GM12878 (cell line): ENCODE measurements around the gene UBL4A. TPM values are rescaled to one million over a fixed set of nuclear protein-coding genes. Genes with fewer than 3 reads are reported as not detected.

Experiments
- ATAC-seq: fragments of 200-7000 bp; cut with Tn5 transposase; 3 replicates; pipeline ENCODE4 v1.9.1; 2020; ENCODE audit warnings: mild to moderate bottlenecking, moderate library complexity
- BruUV-seq: library from RNA; stranded (reverse); fragments of 400-500 nt; replicated peaks from 2 replicates; lab custom pipeline; 2021; lab: Mats Ljungman, UMichigan
- CTCF ChIA-PET: fragments of 300-600 bp; sonication (Branson Sonifier 250); formaldehyde crosslinking; extraction: SDS; loops from one replicate; lab custom pipeline; 2021; ENCODE audit warnings: inconsistent platforms; lab: Yijun Ruan, JAX
- POLR2A ChIA-PET: fragments of 350-600 bp; formaldehyde crosslinking; extraction: SDS; loops from one replicate; lab custom pipeline; 2021; ENCODE audit warnings: inconsistent platforms; lab: Charles Lee
- RAD21 ChIA-PET: fragments of 300-600 bp; sonication (Branson Sonifier 250); formaldehyde crosslinking; loops from one replicate; lab custom pipeline; 2023; ENCODE audit warnings: antibody characterized with exemption; ENCODE audit not compliant: unreplicated experiment; lab: Charles Lee
- SMC1A ChIA-PET: fragments of 300-600 bp; sonication (Branson Sonifier 250); formaldehyde crosslinking; loops from one replicate; lab custom pipeline; 2023; ENCODE audit not compliant: unreplicated experiment, uncharacterized antibody; lab: Charles Lee
- DNase-seq: peaks from one replicate; pipeline ENCODE4 v3.0.0-alpha.2; 2011; ENCODE audit warnings: low read depth, low spot score
- FAIRE-seq: peaks from 3 replicates; lab custom pipeline; 2011; peaks lifted over from hg19 to GRCh38; lab: Jason Lieb, UNC
- H2AFZ ChIP-seq: 2 replicates; pipeline ENCODE4 v1.6.0; 2011; ENCODE audit warnings: low read depth, low read length, control low read depth; ENCODE audit not compliant: control insufficient read depth
- H3K27ac ChIP-seq: 2 replicates; pipeline ENCODE4 v1.5.1; 2011; ENCODE audit warnings: control low read depth; ENCODE audit not compliant: control insufficient read depth, insufficient read depth
- H3K27me3 ChIP-seq, 2 experiments: replicated peaks in 1 of 2; 2 replicates each; pipeline versions ENCODE4 v1.6.0 to v1.6.1; 2011; ENCODE audit warnings: low read length in 1 of 2; ENCODE audit not compliant: control insufficient read depth in 2 of 2, insufficient read depth in 2 of 2
- H3K36me3 ChIP-seq, 2 experiments: 2 replicates each; pipeline ENCODE4 v1.5.1; 2011; ENCODE audit warnings: low read length in 1 of 2; ENCODE audit not compliant: control insufficient read depth in 2 of 2, insufficient read depth in 2 of 2
- H3K4me1 ChIP-seq: 2 replicates; pipeline ENCODE4 v1.6.1; 2011; ENCODE audit warnings: mild to moderate bottlenecking, low read length, moderate library complexity, mixed read lengths; ENCODE audit not compliant: control insufficient read depth, insufficient read depth
- H3K4me2 ChIP-seq: 2 replicates; pipeline ENCODE4 v1.6.0; 2011; ENCODE audit warnings: control low read depth; ENCODE audit not compliant: control insufficient read depth, insufficient read depth
- H3K4me3 ChIP-seq: fragments of 200-600 bp; sonication (generic); 2 replicates; pipeline ENCODE4 v1.5.1; 2016
- H3K79me2 ChIP-seq: 2 replicates; pipeline ENCODE4 v1.6.0; 2011; ENCODE audit warnings: low read length; ENCODE audit not compliant: control insufficient read depth, insufficient read depth
- H3K9ac ChIP-seq: 2 replicates; pipeline ENCODE4 v1.8.0; 2011; ENCODE audit warnings: low read length, control low read depth, mixed read lengths; ENCODE audit not compliant: control insufficient read depth, insufficient read depth
- H3K9me3 ChIP-seq: replicated peaks from 3 replicates; pipeline ENCODE4 v1.5.1; 2011; ENCODE audit warnings: mild to moderate bottlenecking, low read length; ENCODE audit not compliant: control insufficient read depth, insufficient read depth
- H4K20me1 ChIP-seq: 2 replicates; pipeline ENCODE4 v1.6.0; 2011; ENCODE audit not compliant: control insufficient read depth, insufficient read depth
- CHD4 ChIP-seq: fragments of 200-600 bp; sonication (generic); IDR thresholded peaks from 2 replicates; pipeline ENCODE4 v1.6.1; 2016; ENCODE audit warnings: mild to moderate bottlenecking
- EED ChIP-seq: sonication (generic); IDR thresholded peaks from 2 replicates; pipeline ENCODE4 v1.6.1; 2016; ENCODE audit warnings: antibody characterized with exemption, low read depth
- HCFC1 ChIP-seq: fragments of 150-350 bp; IDR thresholded peaks from 2 replicates; pipeline ENCODE4 v1.6.1; 2014; ENCODE audit warnings: low read length
- KLF5 ChIP-seq: fragments of 450-650 bp; IDR thresholded peaks from 2 replicates; pipeline ENCODE4 v1.6.1; 2014; ENCODE audit warnings: mild to moderate bottlenecking; ENCODE audit not compliant: partially characterized antibody
- MXI1 ChIP-seq: fragments of 150-350 bp; IDR thresholded peaks from 2 replicates; pipeline ENCODE4 v1.6.1; 2011; ENCODE audit warnings: low read depth, mild to moderate bottlenecking, inconsistent platforms, low read length, improper control_type of control experiment
- MYB ChIP-seq: fragments of 150-350 bp; IDR thresholded peaks from 2 replicates; pipeline ENCODE4 v1.6.1; 2014; ENCODE audit warnings: mild to moderate bottlenecking, low read depth, low read length, borderline replicate concordance
- TAF1 ChIP-seq: IDR thresholded peaks from 2 replicates; pipeline ENCODE4 v1.6.1; 2011; ENCODE audit warnings: mild to moderate bottlenecking, low read depth, low read length, borderline replicate concordance
- TCF12 ChIP-seq: IDR thresholded peaks from 2 replicates; pipeline ENCODE4 v1.6.1; 2011; ENCODE audit warnings: low read depth, mild to moderate bottlenecking, low read length
- WGBS: methylation state at CpG from one replicate; pipeline ENCODE4 v1.1.6; 2016; ENCODE audit warnings: low lambda C conversion rate; ENCODE audit not compliant: insufficient replicate concordance, insufficient coverage; ENCODE audit errors: missing lambda C conversion rate; 5-methylcytosine and 5-hydroxymethylcytosine counted together
- in situ Hi-C: fragments of 300-500 bp; cut with MboI; formaldehyde crosslinking; loops from 9 replicates; pipeline ENCODE4 v1.14.3; 2018; ENCODE audit warnings: mixed read lengths
- intact Hi-C: fragments of 100-400 bp; cut with micrococcal nuclease; formaldehyde crosslinking; loops from one replicate; pipeline ENCODE4 v1.14.2; 2022; ENCODE audit not compliant: unreplicated experiment
- polyA plus RNA-seq, 11 experiments: library from polyadenylated mRNA; depleted of rRNA in 4 of 11; unstranded in 6 of 11; stranded (reverse) in 5 of 11; fragments of >200 nt; fragmentation: Nextera tagmentation in 4 of 11; fragmentation: Illumina TruSeq in 1 of 11; extraction: Ambion mirVana in 4 of 11; extraction: Trizol in 1 of 11; gene quantifications; 1 replicate in 1 of 11; 2 replicates in 10 of 11; pipeline versions ENCODE4 v1.2.1 to v1.2.3, GENCODE V29; 2011 to 2016; ENCODE audit warnings: inconsistent platforms in 2 of 11, missing spikeins in 2 of 11, low read depth in 1 of 11
- total RNA-seq, 4 experiments: library from RNA; depleted of rRNA in 3 of 4; stranded (reverse); fragments of >200 nt in 3 of 4; fragmentation: Illumina TruSeq in 1 of 4; extraction: Trizol in 1 of 4; gene quantifications; 2 replicates each; pipeline versions ENCODE4 v1.2.1 to v1.2.3, GENCODE V29; 2013 to 2021

The UBL4A gene
- total and polyA plus RNA-seq, 10 of the 15 experiments (the other 5 are each of a cell fraction or from before 2014, with no cell fraction given) = 4.2 to 49.9 (median 34.0) TPM

DNA sequence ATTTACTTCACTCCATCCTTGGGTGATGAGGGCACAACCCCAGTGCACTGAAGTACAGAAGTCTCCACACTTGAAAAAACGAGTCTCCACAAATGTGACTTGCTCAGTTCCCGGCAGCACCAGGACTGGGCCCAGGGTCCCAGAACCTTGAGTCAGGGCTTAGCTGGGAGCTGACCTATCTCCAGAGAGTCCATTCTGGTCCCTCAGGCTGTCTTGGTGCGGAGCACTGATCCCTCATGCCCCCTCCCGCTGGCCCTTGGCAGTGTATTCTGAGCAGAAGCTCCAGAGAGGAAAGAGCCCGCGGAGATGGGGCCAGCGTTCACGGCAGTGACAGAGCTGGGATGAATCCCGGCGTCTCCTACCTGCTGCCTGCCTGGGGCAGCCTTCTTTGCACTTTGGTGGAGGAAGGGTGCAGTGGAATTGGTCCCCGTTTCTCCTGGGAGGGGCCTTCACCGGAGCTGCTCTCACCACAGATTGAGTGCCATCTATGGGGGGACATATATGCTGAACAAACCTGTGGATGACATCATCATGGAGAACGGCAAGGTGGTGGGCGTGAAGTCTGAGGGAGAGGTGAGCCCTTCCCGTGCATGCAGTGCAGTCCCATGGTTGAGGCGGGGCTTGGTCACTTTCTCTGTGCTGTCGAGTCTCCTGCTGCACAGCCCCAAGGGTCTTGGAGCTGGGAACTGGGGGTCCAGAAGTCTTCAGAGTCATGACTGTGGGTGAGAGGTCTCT, 45.6 kb downstream of the UBL4A start:
- ChIA-PET RAD21 (no interaction called here), SMC1A (interaction anchor here (0.9 kb wide), 1 partner anchor 36 kb away, joined by 3 read pairs; no protein-coding TSS in a partner anchor), CTCF (no interaction called here), POLR2A (interaction anchor here (0.6 kb wide), 1 partner anchor 17 kb away, joined by 3 read pairs; no protein-coding TSS in a partner anchor)
- in situ Hi-C loops = no loop called here
- no peak overlapping the region for H3K9ac ChIP-seq
- H3K36me3 ChIP-seq = peaks cover 0 to 5% of the 10 kb centered on the region in 2 experiments; a peak in 1 of 4 replicates
- H3K27ac ChIP-seq = no peak overlapping the region
- TF ChIP-seq CHD4 (no peak), TCF12 (no peak), TAF1 (no peak), MYB (no peak), EED (no peak), HCFC1 (no peak), MXI1 (no peak), KLF5 (no peak)
- H4K20me1 ChIP-seq = no peaks in the 10 kb centered on the region
- no peaks in the 10 kb centered on the region for H3K9me3 ChIP-seq
- H2AFZ ChIP-seq = no peak overlapping the region
- FAIRE-seq (no peak), ATAC-seq (no peak), DNase-seq (no peak)
- no peak overlapping the region for H3K4me3 ChIP-seq
- intact Hi-C loops = no loop called here
- BruUV-seq = no TSS peak
- H3K79me2 ChIP-seq = peaks cover 28% of the 10 kb centered on the region
- no peak overlapping the region for H3K4me2 ChIP-seq
- WGBS = 64% methylated on average over 17 of the region's 17 CpGs
- 0 out of 2 replicates have a peak, but pooled peaks cover 3% of the 10 kb centered on the region for H3K4me1 ChIP-seq
- no peaks in the 10 kb centered on the region for H3K27me3 ChIP-seq
